IPS-NIHi7 (cell line): ENCODE data around the gene SLC22A5.

Source experiments
- DNase-seq: peaks from one replicate; pipeline ENCODE4 v3.0.0; 2012; ENCODE audit warnings: mixed read lengths; ENCODE audit errors: extremely low spot score

The SLC22A5 gene

GRCh38 chr5:132369474-132370180, at the start of gene SLC22A5:
SLC22A5 (plus strand) TSS chr5:132369710; CDS start chr5:132369973, 263 bp downstream.
- peak; percentile 89 for DNase-seq

- DNase-seq, result no peak
These were observed 49.5 kb upstream of the SLC22A5 start for GRCh38 chr5:132319975-132320374.

- DNase-seq, result peak; percentile 24
These were observed 48.3 kb upstream of the SLC22A5 start for GRCh38 chr5:132321109-132321721.

DNA sequence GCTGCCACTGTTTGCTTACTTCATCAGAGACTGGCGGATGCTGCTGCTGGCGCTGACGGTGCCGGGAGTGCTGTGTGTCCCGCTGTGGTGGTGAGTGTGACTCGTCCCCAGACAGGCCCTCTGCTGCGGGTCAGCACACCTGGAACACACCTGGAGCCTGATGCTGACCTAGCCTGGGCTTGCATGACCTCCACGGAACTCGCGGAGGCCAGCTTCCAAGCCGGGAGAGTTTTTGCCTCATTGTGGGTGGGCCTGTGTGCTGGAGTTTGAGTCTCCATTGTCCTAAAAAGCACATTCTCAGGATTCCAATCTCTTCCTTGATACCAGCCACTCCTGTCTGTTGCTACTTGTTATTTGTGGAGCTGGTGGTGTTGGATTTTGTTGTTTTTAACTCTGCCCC, 47.2 kb upstream of the SLC22A5 start:
- DNase-seq, result peak; percentile 66

DNA sequence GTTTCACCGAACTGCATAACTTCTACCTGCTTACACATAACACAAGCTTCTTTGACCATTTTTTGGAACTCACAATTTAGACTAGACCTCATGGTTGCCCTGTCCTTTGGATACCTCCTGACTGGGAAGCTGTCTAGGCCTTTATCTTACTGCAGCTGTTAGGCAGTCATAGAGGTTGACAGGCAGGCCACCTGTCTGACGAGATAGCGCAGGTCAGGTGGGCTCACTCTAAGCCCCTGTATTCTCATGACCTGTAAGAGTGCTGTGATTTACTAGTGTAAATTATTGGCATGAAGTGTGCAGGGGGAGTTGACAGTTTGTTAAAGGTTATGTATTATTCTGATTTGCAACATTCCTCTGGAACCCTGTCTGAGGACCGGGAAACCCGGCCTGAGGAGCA, 46.3 kb upstream of the SLC22A5 start:
- no peak for DNase-seq

- DNase-seq, result no peak
These were observed 43.8 kb upstream of the SLC22A5 start for GRCh38 chr5:132325691-132326090.

DNA sequence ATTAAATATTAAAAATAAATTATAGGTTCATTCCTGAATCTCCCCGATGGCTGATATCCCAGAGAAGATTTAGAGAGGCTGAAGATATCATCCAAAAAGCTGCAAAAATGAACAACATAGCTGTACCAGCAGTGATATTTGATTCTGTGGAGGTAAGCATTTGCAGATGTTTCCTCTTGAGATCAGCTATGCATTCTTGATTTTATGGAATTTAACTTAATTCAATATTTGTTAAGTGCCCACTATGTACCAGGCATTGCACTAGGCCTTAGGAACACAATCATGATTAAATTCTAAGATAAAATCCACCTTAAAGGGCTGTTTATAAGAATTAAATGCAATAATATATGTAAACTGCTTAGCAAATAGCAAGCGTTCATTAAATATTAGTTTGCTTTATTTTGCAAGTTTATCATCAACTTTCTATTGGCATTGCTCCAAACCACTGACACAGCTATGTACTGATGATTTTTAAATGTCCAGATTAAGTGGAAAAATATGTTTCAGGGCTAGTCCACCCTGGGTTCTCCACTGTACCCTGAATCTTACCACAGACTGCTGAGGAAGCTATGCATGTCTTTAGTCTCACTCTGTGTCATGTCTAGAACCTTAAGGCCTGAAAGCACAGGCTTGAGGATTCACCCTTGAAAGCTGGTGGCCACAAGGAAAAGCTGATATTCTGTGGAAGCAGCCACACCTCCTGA, 42.1 kb upstream of the SLC22A5 start:
- DNase-seq, result no peak

GRCh38 chr5:132334812-132335211, 34.7 kb upstream of the SLC22A5 start:
- DNase-seq, result no peak

GRCh38 chr5:132335402-132335801, 34.1 kb upstream of the SLC22A5 start:
- DNase-seq, result no peak

- no peak for DNase-seq
These were observed 30.0 kb upstream of the SLC22A5 start for GRCh38 chr5:132339502-132339901.

DNA sequence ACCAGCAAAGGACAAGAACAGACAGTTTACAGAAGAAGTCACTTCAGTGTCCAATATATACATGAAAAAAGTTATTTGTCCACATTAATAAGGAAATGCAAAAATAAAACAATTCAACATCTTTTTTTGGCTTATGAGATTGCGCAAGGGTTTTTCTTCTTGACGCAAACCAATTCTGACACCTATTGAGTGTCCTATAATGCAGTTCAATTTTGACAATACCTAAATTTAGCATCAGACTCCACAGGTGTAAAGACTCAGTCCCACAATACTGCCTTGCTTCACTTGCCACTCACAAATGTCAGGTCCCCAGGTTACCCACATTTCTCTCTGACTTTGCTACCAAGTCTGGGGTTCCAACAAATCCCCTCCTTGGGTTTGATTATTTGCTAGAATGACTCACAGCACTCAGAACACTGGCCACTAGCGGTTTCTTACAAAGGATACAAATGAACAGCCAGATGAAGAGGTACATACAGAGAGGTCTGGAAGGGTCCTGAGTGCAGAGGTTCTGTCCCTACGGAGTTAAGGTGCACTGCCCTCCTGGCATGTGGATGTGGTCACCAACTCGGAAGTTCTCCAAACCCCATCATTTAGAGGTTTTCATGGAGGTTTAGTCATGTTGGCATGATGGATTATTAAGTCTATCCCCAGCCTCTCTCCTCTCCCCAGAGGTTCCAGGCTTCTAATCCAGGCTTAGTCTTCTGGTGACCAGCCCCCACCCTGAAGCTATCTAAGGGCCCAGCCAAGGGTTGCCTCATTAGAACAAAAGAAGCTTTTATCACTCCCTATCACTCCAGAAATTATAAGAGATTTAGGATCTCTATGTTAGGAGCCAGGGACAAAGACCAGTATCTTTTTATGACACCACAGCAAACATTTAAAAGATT, 27.0 kb upstream of the SLC22A5 start:
- DNase-seq, result no peak

DNA sequence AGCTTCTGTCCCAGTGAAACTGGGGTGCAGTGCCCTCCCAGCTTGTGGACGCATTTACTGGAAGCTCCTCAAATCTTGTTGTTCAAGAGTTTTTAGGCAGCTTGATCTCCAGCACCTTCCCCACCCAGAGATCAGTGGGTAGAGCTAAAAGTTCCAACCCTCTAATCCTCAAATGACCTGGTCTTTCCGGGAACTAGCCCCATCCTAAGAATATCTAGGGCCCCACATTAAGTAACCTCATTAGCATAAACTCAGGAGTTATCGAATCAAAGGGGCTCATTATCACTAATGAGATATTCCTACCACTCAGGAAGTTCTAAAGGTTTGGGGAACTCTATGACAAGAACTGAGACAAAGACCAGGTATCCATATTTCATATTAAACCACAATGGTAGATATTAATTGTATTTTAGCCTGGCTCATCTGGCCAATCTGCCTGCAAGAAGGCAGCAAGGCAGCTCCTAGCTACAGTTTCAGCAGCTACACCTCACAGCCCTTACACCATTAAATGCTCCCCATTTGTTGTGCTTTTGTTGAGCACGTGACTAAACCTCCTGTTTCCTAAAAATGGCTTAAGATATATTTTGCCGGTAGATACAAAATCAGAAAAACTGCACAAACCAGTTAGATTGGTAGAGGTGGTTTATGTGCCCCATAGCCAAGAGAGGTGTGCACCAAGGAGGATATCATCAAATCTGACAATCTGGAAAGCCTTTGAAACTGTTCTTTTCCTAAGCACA, 24.6 kb upstream of the SLC22A5 start:
- DNase-seq, result no peak

GRCh38 chr5:132353486-132353995, 16.0 kb upstream of the SLC22A5 start:
- no peak for DNase-seq

- no peak for DNase-seq
These were observed 14.9 kb upstream of the SLC22A5 start for GRCh38 chr5:132354381-132355139.

- DNase-seq, result no peak
These were observed 14.3 kb upstream of the SLC22A5 start for GRCh38 chr5:132355140-132355765.

DNA sequence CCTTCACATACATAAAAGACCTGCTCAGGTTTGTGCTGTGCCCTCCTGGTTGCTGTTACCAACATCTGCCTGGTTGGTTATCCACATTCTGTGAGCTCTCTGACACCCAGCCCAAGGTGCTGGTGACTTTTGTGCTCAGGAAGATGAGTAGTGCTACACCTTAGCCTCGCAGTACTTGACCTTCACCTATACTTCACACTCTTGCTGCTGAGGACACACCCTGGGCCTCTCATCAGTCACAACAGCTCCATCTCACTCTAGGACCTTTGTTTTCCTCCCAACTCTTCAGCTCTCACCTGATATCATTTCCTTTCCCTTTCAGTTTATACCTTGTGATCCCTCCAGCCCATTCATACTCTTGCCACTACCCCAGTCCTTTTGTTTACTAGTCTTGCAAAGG, 10.7 kb upstream of the SLC22A5 start:
- no peak for DNase-seq

GRCh38 chr5:132362086-132362485, 7.4 kb upstream of the SLC22A5 start:
- DNase-seq, result no peak

- DNase-seq, result no peak
These were observed 5.9 kb upstream of the SLC22A5 start for GRCh38 chr5:132363431-132364112.

- DNase-seq, result no peak
These were observed 5.2 kb upstream of the SLC22A5 start for GRCh38 chr5:132364319-132364718.
